Ishikawa (cell line): ENCODE results near the gene DYRK1B.
A peak's percentile ranks its signal among the peaks of the same experiment; 100 is the strongest.

Experiments
- CEBPB ChIP-seq: IDR thresholded peaks from 2 replicates; pipeline ENCODE4 v1.6.1; 2012
- CREB1 ChIP-seq: IDR thresholded peaks from 2 replicates; pipeline ENCODE4 v1.6.1; 2012; ENCODE audit warnings: low read depth
- EGR1 ChIP-seq: IDR thresholded peaks from 2 replicates; pipeline ENCODE4 v1.6.1; 2012
- EP300 ChIP-seq: IDR thresholded peaks from 2 replicates; pipeline ENCODE4 v1.6.1; 2012; ENCODE audit warnings: borderline replicate concordance
- FOXM1 ChIP-seq: IDR thresholded peaks from 2 replicates; pipeline ENCODE4 v1.6.1; 2012; ENCODE audit warnings: low read depth, borderline replicate concordance
- NFIC ChIP-seq: IDR thresholded peaks from 2 replicates; pipeline ENCODE4 v1.6.1; 2012
- RAD21 ChIP-seq: IDR thresholded peaks from 2 replicates; pipeline ENCODE4 v1.6.1; 2012; ENCODE audit warnings: low read depth
- TAF1 ChIP-seq: IDR thresholded peaks from 2 replicates; pipeline ENCODE4 v1.6.1; 2012; ENCODE audit warnings: low read depth, mild to moderate bottlenecking
- TEAD4 ChIP-seq: IDR thresholded peaks from 2 replicates; pipeline ENCODE4 v1.6.1; 2012
- YY1 ChIP-seq: IDR thresholded peaks from 2 replicates; pipeline ENCODE4 v1.6.1; 2012; ENCODE audit warnings: low read depth
- TF ChIP-seq, protein P1 (sequence below): IDR thresholded peaks from 2 replicates; pipeline ENCODE4 v1.6.1; 2012; ENCODE audit warnings: low read depth, mild to moderate bottlenecking
- TF ChIP-seq, protein P2 (sequence below): IDR thresholded peaks from 2 replicates; pipeline ENCODE4 v1.6.1; 2012
- TF ChIP-seq, protein P3 (sequence below): IDR thresholded peaks from 2 replicates; pipeline ENCODE4 v1.6.1; 2012

GRCh38 chr19:39845933-39846677, 12.1 kb upstream of the DYRK1B start, which contains the start of gene FBL:
- TF ChIP-seq, protein P1, sequence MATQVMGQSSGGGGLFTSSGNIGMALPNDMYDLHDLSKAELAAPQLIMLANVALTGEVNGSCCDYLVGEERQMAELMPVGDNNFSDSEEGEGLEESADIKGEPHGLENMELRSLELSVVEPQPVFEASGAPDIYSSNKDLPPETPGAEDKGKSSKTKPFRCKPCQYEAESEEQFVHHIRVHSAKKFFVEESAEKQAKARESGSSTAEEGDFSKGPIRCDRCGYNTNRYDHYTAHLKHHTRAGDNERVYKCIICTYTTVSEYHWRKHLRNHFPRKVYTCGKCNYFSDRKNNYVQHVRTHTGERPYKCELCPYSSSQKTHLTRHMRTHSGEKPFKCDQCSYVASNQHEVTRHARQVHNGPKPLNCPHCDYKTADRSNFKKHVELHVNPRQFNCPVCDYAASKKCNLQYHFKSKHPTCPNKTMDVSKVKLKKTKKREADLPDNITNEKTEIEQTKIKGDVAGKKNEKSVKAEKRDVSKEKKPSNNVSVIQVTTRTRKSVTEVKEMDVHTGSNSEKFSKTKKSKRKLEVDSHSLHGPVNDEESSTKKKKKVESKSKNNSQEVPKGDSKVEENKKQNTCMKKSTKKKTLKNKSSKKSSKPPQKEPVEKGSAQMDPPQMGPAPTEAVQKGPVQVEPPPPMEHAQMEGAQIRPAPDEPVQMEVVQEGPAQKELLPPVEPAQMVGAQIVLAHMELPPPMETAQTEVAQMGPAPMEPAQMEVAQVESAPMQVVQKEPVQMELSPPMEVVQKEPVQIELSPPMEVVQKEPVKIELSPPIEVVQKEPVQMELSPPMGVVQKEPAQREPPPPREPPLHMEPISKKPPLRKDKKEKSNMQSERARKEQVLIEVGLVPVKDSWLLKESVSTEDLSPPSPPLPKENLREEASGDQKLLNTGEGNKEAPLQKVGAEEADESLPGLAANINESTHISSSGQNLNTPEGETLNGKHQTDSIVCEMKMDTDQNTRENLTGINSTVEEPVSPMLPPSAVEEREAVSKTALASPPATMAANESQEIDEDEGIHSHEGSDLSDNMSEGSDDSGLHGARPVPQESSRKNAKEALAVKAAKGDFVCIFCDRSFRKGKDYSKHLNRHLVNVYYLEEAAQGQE, result no peak
- TF ChIP-seq EP300 (no peak), EGR1 (no peak), RAD21 (no peak), YY1 (0 out of 2 replicates have a peak, but pooled peaks have one; percentile 27), FOXM1 (no peak), CEBPB (no peak), TEAD4 (no peak), TAF1 (peak; percentile 81; the same call in 1 of the 2 replicates), NFIC (no peak), CREB1 (peak; percentile 54; the same call in 1 of the 2 replicates)
- TF ChIP-seq, protein P2, sequence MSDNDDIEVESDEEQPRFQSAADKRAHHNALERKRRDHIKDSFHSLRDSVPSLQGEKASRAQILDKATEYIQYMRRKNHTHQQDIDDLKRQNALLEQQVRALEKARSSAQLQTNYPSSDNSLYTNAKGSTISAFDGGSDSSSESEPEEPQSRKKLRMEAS, result peak; percentile 96
- TF ChIP-seq, protein P3, sequence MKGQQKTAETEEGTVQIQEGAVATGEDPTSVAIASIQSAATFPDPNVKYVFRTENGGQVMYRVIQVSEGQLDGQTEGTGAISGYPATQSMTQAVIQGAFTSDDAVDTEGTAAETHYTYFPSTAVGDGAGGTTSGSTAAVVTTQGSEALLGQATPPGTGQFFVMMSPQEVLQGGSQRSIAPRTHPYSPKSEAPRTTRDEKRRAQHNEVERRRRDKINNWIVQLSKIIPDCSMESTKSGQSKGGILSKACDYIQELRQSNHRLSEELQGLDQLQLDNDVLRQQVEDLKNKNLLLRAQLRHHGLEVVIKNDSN, result 0 out of 2 replicates have a peak, but pooled peaks have one; percentile 32
